GM18861 (cell line): ENCODE results near the gene INTS14.
"Not testable (repeated sequence)": the region's sequence is repeated elsewhere in the genome, so short reads cannot be mapped to it uniquely, and the experiment has no call there.

Experiments
- ATAC-seq: cut with Tn5 transposase; IDR thresholded peaks from one replicate; pipeline ENCODE4 v1.9.1; 2021; ENCODE audit not compliant: unreplicated experiment

Gene INTS14

GRCh38 chr15:65632780-65633375, 21.9 kb upstream of the INTS14 start:
- ATAC-seq: no peak

DNA sequence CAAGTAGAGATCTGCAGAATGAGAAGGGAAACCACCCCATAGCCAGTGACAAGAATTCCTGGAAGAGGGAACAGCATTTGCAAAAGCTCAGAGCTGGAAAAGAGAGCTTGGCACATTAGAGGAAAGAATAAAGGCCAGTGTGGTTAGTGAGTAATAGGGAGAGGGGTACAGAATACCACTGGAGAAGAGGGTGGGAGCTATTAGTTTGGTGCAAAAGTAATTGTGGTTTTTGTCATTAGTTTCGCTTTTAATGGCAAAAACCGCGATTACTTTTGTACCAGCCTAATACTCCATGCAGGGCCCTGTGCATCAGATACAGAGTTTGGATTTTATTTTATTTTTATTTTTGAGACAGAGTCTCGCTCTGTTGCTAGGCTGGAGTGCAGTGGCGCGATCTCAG, 20.6 kb upstream of the INTS14 start:
- no peak for ATAC-seq

GRCh38 chr15:65630760-65631159, 19.8 kb upstream of the INTS14 start:
- peak; percentile 73 for ATAC-seq

GRCh38 chr15:65629548-65629947, 18.6 kb upstream of the INTS14 start:
- ATAC-seq: no peak

- no peak for ATAC-seq
Observed at GRCh38 chr15:65626856-65627255, 15.9 kb upstream of the INTS14 start.

DNA sequence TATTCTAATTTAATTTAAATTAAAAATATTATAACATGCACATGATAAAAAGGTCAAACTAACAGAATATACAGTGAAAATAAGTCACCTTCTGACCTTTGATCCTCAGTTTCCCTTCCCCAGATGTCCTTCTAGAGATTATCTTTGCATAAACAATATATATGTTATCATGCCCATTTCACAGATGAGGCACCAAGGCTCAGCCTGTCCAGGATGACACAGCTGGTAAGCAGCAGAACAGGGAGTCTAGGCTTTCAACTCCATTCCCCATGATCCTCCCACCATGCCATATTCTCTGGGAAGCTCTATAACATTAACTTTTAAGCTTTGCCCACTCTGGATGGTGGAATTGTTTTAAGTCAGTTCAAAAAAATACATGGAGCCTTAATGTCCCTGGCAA, 12.2 kb upstream of the INTS14 start:
- ATAC-seq: no peak

DNA sequence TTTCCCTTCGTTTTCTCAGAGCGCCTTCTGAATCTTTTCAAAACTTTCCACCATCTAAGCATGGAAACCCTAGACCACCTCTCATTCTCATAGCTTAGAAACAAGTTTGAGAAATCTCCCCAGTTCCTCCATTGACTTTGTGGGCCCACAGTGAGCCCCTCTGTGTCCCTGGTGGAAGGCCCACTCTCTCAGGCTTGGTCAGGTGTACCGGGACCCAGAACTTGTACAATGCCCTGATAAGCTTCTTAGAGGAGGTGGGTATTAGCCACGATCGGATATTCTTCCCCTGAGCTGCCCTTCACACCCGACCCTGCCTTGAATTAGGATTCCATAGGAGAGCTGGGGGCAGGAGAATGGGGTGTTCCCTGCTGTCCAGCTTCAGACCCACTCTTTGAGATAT, 10.7 kb upstream of the INTS14 start, which contains the start of gene SLC24A1:
TSS of gene SLC24A1 (plus strand) at position 301 of the 400 bp plus-strand sequence. CDS start 2,143 bp downstream, outside the sequence.
- no peak for ATAC-seq

DNA sequence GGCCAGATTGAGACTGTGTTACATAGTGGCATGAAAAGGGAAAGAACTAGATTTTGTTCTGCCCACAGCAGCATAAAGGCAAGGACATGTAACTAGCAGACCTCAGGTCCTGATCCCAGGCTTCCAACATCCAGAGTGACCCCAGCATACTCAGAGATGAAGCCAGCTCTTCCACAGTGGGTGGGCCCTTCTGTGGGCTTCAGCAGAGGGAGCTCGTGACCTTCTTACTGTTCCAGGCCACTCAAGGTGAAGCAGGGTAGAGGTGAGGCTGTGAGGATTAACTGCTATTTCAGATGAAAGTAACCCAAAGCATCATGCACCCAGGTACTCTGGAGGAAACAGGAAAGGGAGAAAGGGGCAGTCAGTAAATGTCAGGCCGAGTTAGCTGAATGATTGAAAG, 9.9 kb upstream of the INTS14 start:
- ATAC-seq: no peak

- no peak for ATAC-seq
Observed at GRCh38 chr15:65619626-65620290, 8.8 kb upstream of the INTS14 start.

DNA sequence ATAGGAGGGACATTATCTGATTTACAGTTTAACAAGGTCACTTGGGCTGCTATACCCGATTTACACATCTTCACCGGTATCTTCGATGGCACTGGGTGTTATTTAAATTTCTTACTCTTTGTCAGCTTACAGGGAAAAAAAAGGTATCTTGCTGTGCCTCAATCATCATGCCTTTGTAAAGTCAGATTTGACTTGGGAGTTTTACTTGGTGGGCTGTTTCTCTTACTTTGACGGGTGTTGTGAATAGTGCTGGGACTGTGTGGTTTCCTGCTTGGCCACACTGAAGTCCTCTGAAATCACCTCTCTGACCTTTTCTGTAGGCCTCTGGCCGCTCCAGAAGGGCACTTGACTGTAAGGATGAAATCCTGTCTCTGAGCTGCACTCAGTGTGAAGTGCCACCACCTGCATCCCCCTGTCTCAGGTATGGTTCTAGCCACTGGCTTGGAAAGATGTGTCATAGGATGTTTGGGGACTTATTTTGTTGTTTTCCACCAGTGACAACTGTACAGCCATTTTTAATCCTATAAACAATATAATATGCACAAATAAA, 7.7 kb upstream of the INTS14 start:
- ATAC-seq: no peak

- ATAC-seq: not testable (repeated sequence)
Observed at GRCh38 chr15:65615887-65616286, 5.0 kb upstream of the INTS14 start.

- ATAC-seq: no peak
Observed at GRCh38 chr15:65612949-65613744, 2.2 kb upstream of the INTS14 start.

DNA sequence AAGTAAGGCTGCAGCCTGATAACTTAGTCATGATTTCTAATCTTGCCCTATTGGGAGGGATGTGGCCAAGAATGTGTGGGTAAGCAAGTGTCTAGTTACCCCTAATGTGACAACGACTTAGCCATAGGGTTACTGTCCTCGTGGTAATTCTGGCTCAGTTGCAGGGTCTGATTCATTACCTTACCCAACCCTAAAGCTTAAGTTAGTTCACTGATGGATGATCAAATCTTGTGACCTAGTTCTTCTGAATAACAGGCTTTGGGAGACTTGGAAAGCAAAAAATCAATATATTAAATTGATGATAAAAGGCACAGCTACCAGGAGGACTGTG, 1.6 kb upstream of the INTS14 start:
- no peak for ATAC-seq

GRCh38 chr15:65611888-65612615, 1.1 kb upstream of the INTS14 start:
- ATAC-seq: no peak

DNA sequence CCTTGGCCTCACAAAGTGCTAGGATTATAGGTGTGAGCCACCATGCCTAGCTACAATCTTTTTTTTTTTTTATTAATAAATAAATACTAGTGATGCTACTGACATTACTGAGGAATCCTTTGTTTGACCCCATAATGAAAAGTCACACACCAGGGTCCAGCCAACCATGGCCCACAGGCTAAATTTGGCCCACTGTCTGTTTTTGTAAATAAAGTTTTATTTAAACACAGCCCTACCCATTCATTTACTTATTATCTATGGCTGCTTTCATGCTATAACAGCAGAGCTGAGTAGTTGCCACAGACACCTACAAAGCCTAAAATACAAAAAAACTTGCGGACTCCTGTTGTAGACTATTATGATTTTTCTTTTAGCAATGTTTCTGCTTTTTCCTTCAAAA, 7.4 kb downstream of the INTS14 start:
- no peak for ATAC-seq

GRCh38 chr15:65603134-65603533, 7.8 kb downstream of the INTS14 start:
- no peak for ATAC-seq

DNA sequence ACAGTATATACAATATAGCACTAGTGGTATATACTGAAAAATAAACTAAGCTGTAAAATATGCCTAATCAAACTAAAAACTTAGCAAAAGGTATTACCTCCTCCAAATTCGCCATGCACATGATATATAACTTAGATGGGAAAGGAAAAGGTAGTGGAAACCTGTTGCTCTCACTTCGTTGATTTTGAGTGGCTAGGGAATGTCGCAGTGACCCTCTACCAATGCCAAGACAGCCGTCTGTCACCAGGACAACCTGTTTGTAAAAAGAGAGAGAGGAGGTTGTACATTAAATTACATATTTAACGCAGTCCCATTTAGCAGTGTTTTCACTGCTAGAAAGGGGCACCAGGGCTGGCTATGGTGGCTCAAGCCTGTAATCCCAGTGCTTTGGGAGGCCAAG, 11.3 kb downstream of the INTS14 start:
- ATAC-seq: no peak

DNA sequence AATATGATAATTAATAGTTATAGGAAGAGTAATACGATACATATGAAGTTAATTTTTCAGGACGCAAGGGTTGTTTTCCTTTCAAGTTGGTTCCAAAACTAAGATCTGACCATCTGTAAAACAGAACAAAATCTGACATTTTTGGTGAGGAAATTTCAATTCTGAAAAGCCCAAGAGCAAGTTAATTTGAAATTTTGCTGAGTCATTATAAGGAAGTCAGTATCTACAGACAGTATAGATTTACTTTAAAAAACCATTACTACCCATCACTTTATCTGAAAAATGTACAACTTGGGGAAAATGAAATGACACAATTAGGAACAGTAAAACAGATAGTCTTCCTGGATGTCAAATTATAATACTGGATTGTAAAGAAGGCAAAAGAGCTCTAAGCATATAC, 12.5 kb downstream of the INTS14 start:
- ATAC-seq: no peak

DNA sequence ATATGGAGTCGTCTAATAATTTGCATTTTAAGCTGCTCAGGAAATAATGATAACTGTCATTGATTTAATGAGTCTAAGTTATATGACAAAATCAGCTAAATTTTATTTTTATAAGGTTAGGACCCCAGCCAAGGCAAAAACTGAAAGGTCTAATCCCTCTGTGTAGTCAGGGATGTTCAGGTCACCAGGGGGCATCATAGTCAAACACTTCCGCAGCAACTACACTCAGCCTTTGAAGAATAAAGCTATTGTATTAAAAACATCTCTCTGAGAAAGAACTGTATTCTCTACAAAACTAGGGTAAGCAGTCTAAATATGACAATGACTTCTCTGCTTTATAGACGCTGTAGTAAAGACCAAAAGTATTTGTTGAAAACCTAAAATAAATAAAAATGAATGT, 15.0 kb downstream of the INTS14 start:
- no peak for ATAC-seq

DNA sequence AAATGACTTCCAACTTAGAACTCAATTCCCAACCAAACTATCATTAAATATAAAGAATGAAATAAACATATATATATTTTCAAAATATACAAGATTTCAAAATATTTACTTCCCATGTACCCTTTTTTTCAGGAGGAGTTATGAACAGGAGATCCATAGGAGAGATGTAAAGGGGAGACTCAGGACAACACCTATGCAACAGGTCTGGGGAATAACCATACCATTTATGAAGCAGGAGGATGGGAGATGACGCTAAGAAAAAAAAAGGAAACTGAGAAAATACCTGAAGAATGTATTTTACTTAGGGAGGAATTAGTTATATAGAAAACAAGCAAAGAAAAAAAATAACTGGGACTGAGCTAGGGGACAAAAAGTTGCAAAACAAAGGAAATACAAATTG, 23.8 kb downstream of the INTS14 start:
- no peak for ATAC-seq

- no peak for ATAC-seq
Observed at GRCh38 chr15:65584241-65584640, 26.7 kb downstream of the INTS14 start.
